Measurements from ENCODE around the gene KLHDC3. TPM values are rescaled to one million over a fixed set of nuclear protein-coding genes. Genes with fewer than 3 reads are reported as not detected.

KLHDC3 gene
- total and polyA plus RNA-seq, 2 of the 13 experiments (the other 11 are each of a cell fraction or from before 2014, with no cell fraction given): 78.3 to 91.5 TPM

GRCh38 chr6:43021270-43022047, 7.4 kb downstream of the KLHDC3 start, which contains the start of gene RRP36 (continued):
- TF ChIP-seq ZBTB49 (CRISPR knock-in tag; IDR thresholded peaks at IDR 0.05; ENCODE audit: borderline replicate concordance): 0 out of 2 replicates have a peak, but pooled peaks have one; percentile 35
- TF ChIP-seq, protein P1, sequence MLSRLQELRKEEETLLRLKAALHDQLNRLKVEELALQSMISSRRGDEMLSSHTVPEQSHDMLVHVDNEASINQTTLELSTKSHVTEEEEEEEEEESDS (CRISPR knock-in tag; IDR thresholded peaks at IDR 0.05; ENCODE audit: borderline replicate concordance): no peak
- peak; percentile 89; the same call in 1 of the 2 replicates for TF ChIP-seq ZC3H13 (CRISPR knock-in tag; IDR thresholded peaks at IDR 0.05)
- TF ChIP-seq KLF9 (CRISPR knock-in tag; IDR thresholded peaks at IDR 0.05; ENCODE audit: low read depth): peak; percentile 74; the same call in 1 of the 2 replicates
- peak; percentile 81 for TF ChIP-seq SP4 (CRISPR knock-in tag; IDR thresholded peaks at IDR 0.05)
- no peak for TF ChIP-seq SRF (IDR thresholded peaks at IDR 0.05; ENCODE audit: low read depth, low read length)
- TF ChIP-seq MTA3 (CRISPR knock-in tag; IDR thresholded peaks at IDR 0.05): no peak
- peak; percentile 19; the same call in 1 of the 2 replicates for TF ChIP-seq ZNF263 (CRISPR knock-in tag; IDR thresholded peaks at IDR 0.05)
- TF ChIP-seq ZNF709 (CRISPR knock-in tag; IDR thresholded peaks at IDR 0.05): no peak
- no peak for TF ChIP-seq ZNF75D (CRISPR knock-in tag; IDR thresholded peaks at IDR 0.05; ENCODE audit: borderline replicate concordance)
- peak; percentile 90; the same call in 1 of the 2 replicates for TF ChIP-seq AKAP8 (CRISPR knock-in tag; IDR thresholded peaks at IDR 0.05)
- TF ChIP-seq ZNF781 (CRISPR knock-in tag; IDR thresholded peaks at IDR 0.05; ENCODE audit: borderline replicate concordance, not compliant biosample characterization): no peak
- TF ChIP-seq ZNF713 (CRISPR knock-in tag; IDR thresholded peaks at IDR 0.05): no peak
- TF ChIP-seq ARHGAP35 (CRISPR knock-in tag; IDR thresholded peaks at IDR 0.05; ENCODE audit: borderline replicate concordance): no peak
- TF ChIP-seq, protein P2, sequence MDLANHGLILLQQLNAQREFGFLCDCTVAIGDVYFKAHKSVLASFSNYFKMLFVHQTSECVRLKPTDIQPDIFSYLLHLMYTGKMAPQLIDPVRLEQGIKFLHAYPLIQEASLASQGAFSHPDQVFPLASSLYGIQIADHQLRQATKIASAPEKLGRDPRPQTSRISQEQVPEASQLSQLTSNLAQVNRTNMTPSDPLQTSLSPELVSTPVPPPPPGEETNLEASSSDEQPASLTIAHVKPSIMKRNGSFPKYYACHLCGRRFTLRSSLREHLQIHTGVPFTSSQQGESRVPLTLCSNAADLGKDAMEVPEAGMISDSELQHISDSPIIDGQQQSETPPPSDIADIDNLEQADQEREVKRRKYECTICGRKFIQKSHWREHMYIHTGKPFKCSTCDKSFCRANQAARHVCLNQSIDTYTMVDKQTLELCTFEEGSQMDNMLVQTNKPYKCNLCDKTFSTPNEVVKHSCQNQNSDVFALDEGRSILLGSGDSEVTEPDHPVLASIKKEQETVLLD (CRISPR knock-in tag; IDR thresholded peaks at IDR 0.05; ENCODE audit: low read depth): 0 out of 2 replicates have a peak, but pooled peaks have one; percentile 53
- TF ChIP-seq ZNF703 (CRISPR knock-in tag; IDR thresholded peaks at IDR 0.05; ENCODE audit: borderline replicate concordance): no peak
- TF ChIP-seq, protein P3, sequence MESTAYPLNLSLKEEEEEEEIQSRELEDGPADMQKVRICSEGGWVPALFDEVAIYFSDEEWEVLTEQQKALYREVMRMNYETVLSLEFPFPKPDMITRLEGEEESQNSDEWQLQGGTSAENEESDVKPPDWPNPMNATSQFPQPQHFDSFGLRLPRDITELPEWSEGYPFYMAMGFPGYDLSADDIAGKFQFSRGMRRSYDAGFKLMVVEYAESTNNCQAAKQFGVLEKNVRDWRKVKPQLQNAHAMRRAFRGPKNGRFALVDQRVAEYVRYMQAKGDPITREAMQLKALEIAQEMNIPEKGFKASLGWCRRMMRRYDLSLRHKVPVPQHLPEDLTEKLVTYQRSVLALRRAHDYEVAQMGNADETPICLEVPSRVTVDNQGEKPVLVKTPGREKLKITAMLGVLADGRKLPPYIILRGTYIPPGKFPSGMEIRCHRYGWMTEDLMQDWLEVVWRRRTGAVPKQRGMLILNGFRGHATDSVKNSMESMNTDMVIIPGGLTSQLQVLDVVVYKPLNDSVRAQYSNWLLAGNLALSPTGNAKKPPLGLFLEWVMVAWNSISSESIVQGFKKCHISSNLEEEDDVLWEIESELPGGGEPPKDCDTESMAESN (CRISPR knock-in tag; conservative IDR thresholded peaks at IDR 0.05): 0 out of 2 replicates have a peak, but pooled peaks have one; percentile 85
- TF ChIP-seq ZC3H4 (CRISPR knock-in tag; IDR thresholded peaks at IDR 0.05; ENCODE audit: borderline replicate concordance): no peak
- TF ChIP-seq, protein P4, sequence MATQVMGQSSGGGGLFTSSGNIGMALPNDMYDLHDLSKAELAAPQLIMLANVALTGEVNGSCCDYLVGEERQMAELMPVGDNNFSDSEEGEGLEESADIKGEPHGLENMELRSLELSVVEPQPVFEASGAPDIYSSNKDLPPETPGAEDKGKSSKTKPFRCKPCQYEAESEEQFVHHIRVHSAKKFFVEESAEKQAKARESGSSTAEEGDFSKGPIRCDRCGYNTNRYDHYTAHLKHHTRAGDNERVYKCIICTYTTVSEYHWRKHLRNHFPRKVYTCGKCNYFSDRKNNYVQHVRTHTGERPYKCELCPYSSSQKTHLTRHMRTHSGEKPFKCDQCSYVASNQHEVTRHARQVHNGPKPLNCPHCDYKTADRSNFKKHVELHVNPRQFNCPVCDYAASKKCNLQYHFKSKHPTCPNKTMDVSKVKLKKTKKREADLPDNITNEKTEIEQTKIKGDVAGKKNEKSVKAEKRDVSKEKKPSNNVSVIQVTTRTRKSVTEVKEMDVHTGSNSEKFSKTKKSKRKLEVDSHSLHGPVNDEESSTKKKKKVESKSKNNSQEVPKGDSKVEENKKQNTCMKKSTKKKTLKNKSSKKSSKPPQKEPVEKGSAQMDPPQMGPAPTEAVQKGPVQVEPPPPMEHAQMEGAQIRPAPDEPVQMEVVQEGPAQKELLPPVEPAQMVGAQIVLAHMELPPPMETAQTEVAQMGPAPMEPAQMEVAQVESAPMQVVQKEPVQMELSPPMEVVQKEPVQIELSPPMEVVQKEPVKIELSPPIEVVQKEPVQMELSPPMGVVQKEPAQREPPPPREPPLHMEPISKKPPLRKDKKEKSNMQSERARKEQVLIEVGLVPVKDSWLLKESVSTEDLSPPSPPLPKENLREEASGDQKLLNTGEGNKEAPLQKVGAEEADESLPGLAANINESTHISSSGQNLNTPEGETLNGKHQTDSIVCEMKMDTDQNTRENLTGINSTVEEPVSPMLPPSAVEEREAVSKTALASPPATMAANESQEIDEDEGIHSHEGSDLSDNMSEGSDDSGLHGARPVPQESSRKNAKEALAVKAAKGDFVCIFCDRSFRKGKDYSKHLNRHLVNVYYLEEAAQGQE (IDR thresholded peaks at IDR 0.05; ENCODE audit: borderline replicate concordance in 1 of 2, low read depth in 1 of 2, low read length in 2 of 2): no peak
